Islet precursor cell (in vitro differentiated cells): Measurements from ENCODE around the gene SNX8.
A peak's percentile ranks its signal among the peaks of the same experiment; 100 is the strongest.
"Not testable (repeated sequence)": the region's sequence is repeated elsewhere in the genome, so short reads cannot be mapped to it uniquely, and the experiment has no call there.

Source experiments
- DNase-seq: peaks from one replicate; pipeline ENCODE4 v3.0.0-alpha.2; 2018

Gene SNX8

DNA sequence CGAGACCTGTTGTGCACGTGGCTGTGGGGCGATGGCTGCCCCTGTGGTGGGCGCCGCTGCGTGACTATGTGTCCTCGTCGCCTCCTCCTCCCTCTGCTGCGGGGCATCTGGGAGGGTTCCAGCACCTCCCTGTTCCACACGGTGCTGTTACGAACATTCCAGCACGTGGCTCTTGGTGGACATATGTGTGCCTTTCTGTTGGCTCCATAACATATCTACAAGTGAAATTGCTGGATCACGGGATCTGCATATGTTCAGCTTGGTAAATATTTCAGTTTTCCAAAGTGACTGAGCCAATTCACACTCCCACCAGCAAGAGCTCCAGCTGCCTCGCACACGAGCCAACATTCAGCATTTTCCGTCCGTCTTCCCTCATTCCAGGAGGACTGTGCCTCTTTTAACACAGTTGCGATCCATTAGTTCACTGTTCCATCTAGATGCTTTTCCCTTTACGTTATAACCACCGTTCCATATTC lies 25.1 kb downstream of the SNX8 start:
- no peak for DNase-seq

DNA sequence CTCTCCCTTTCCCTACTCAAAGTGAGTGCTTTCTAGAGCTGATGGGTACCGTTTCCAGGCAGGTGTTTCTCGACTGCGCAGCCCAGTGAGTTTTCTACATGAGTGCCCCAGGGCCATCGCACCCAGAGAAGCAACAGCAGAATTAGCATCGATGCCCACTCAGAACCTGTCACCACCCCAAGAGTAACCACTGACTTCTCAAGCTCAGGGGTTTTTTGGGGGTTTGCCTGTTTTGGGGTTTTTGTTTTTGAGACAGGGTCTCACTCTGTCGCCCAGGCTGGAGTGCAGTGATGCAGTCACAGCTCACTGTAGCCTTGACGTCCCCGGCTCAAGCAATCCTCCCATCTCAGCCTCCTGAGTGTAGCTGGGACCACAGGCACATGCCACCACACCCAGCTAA lies 25.7 kb downstream of the SNX8 start:
- DNase-seq, result no peak

DNA sequence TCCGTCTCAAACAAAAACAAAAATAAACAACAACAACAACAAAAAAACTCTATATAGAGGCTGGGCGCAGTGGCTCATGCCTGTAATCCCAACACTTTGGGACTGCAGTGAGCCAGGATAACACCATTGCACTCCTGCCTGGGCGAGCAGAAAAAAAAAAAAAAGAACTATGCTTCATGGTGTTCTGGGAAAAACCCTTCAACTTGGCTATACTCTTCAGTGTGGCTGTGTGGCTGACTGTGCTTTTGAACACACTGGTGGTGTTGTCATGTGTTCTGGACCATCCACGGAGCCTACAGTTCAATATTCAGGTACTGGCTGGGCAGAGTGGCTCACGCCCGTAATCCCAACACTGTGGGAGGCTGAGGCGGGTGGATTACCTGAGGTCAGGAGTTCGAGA lies 26.5 kb downstream of the SNX8 start:
- DNase-seq, result no peak

DNA sequence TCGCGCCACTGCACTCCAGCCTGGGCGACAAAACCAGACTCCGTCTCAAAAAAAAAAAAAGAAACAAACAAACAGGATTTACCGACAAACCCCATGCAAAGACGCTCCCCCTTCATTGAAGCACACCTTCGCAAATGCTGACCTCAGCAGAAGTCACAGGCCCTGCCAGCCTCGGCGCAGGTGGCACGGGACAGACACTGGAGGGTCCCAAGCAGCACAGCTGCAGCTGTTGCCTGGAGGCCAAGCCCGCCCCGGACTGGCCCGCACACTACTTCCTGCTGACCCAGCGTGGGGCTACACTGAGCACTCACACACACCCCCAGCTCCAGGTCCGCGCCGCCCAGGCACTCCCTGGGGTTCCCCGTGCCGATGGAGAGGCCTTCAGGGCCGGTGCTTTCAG lies 31.2 kb downstream of the SNX8 start:
- no peak for DNase-seq

DNA sequence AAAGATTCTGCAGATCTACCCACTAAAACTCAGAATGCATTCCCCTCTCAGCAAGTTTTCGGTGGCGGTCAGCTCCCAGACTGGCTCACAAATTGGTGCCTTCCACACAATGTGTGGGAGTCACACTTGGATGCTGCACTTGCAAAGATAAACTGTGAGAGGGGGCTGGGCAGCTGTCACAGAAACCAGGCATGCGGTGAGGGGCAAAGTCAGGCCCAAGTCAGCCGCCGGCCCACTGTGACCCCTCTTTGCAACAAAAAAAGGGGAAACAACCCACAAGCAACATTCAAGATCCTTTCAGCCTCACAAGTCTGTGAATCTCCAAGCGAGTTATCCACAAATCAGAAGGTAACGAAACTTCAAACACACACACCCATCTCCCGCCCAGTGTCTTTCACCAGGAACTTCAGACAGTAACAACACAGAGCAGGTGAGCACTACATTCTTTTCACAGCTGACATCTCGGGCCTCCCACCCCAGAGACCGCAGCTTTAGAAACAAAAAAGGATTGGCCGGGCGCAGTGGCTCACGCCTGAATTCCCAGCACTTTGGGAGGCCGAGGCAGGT lies 32.0 kb downstream of the SNX8 start:
- DNase-seq, result no peak

DNA sequence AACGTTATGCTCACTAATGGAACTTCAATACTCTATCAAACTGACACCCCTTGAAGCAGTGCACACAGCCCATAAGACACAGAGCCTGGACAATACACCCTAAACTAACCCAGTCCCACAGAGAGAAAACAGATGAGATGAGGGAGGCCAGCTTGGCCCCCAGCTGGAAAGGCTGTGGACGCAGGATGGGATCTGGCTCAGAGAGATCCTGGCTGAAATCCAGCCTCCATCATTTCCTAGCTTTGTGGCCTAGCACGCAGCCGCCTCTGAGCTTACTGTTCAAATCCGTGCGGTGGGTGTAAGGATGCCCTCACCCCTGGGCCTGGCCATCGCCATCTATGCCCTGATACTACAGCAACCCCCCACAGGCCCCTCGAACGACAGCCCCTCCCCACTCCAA lies 32.7 kb downstream of the SNX8 start:
- DNase-seq, result no peak

DNA sequence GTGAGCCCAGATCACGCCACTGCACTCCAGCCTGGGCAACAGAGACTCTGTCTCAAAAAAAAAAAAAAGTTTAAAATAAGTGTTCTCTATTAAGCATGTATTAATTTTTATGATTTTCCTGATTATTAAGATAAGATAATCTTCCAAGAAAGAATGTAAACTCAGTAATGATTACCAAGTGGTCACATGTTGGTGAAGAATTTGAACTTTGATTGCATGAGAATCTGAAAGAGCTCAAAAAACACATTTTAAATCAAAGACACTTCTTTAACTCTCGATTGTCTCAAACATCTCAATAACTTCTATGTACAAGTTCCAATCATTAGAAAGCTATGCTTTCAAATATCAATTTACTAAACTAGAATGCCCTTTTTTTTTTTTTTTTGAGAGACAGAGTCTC lies 33.8 kb downstream of the SNX8 start:
- no peak for DNase-seq

DNA sequence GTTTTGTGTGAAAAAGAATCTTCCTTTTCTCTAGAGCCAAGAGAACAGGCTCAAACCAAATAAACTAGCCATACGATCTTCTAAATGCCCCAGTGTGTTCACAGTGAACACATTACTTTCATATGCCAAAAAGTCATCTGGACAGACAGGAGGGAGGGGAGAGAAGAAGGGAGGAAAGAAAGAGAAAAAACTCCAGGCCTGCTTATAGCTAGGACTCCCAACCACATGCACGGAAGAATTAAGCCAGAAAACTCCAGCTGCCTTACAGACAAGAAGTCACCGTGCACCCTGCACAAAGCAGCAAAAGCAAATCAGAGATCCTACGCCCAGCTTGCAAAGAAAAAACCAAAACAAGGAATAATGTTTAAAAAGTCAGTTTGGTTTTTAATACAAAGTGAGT lies 34.3 kb downstream of the SNX8 start:
- no peak for DNase-seq

DNA sequence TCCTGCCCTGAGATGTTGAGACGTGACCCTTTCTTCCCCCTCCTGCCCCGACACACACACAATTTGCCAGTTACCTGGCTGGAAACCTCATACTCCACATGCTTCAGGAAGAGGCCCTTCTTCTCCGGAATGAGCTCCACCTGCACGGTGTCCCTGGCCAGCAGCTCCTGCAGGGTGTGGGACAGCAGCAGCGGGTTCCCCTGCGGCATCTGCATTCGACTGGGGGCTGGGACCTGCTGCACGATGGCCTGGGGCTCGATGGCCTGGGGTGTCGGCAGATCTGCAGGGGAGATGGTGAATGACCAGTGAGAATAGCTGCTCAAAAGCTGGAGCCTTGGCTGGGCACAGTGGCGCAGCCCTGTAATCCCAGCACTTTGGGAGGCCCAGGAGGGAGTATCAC lies 36.2 kb downstream of the SNX8 start:
- no peak for DNase-seq

DNA sequence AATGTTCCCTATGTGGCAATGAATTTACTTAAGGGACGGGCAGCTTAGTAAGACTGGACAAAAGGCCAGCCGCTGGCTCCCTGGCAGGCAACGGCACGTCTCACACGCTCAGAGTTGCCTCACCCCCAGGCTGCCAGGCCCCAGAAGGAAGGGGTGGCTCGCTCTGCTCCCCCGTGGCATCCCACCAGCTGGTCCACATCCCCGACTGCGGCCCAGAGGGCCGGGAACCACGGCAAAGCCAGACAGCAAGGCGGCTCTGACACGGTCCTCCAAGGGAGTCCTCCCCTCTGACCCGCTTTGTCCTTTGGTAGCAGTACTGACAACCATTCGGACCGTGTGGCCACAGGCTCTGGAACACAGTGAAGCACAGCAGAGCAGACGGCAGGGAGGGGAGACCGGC lies 38.1 kb downstream of the SNX8 start:
- no peak for DNase-seq

DNA sequence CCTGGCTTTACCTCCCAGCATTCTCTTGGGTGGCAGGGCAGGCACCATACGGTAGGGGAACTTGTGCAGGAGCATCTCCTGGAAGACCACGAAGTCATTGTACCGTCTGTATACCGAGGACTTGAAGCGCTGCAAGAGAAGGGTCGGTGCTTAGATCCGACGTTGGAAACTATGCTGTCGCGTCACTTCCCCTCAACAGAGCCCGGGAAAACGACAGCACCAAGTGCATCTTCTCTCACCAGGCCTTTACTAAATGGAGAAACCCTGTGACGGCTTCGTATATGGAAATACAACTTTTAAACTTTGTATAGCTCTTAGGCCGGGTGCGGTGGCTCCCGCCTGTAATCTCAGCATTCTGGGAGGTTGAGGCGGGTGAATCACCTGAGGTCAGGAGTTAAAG lies 39.1 kb downstream of the SNX8 start:
- DNase-seq, result no peak

DNA sequence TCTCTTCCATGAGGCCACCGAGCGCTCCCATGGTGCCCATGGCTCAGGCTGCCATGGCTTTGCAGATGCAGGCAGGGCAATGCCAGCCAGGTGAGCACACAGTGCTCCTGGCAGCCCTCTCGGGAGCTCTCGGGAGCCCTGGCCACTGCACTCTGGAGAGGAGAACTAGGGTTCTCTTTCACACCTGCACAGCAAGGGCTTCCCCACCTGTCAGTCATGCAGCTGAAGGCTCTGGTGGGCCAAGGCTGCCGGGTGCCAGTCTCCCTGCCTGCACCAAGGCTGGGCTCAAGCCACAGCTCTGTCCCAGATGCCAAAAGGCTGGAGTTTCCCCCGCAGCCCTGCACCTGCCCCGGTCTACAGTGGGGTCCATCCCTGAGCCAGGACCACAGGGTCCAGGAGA lies 39.6 kb downstream of the SNX8 start:
- DNase-seq, result no peak

DNA sequence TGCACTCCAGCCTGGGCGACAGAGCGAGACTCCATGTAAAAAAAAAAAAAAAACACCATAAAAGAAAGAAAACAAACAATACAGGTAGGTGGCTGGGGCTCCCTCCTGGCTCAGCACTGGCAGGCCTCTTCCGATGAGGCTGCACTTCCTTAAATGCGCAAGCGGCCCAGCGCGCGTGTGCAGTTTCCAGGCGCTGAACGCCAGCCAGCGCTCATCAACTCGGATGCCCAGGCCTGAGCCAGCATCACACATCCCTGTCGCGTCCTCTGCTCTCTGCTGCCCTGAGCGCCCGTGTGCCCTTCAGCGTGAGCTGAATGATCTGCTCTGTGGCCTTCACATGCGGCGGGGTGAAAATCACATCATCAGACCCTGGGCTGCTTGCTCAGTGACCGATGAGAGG lies 40.4 kb downstream of the SNX8 start:
- no peak for DNase-seq

DNA sequence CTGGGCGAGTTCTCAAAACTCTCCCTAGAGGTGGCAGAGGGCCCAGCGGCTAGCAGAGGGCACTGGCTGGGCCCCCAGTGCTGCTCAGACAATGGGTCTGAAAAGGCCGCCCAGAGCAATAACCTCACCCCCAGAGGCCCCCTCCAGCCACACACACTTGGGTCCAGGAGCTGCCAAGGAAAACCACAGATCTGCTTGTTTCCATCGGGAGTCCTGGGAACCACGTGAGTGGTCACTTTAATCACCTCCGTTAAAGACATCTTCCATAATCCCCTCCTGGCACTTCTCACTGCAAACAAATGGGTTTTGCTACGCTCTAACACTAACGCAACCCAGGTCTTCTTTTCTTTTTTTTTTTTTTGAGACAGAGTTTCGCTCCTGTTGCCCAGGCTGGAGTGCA lies 42.2 kb downstream of the SNX8 start:
- DNase-seq, result no peak

DNA sequence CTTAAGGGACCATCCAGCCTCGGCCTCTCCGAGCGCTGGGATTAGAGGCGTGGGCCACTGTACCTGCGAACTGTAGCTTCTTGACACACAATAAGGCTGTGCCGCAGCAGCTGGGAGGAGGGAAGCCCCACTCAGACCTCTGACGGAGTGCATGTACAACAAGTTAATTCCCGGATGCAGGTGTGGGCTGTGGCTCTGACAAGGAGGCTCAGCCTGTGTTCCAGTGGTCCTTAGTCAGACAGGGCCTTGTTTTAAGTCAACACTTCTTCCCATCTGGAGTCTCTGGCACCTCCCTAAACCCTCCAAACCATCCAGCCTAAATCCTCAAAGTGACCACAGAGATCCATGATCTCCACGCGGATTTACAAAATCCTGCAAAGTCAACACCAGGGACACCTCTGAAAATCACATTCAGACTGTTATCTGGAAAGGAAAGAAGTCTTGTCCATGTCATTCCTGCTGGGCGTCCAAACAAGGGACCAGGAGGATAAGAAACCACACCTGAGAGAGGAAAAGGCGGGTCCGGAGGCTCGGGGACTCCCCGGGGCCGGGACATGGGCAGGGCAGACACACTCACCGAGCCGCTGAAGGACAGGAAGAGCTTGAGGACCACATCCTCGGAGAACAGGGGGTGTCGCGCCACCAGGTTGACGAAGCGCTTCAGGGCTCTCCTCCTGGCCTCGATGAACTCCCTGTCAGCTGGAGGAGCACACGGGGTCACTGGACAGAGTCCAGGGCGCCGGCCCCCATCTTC lies 42.8 kb downstream of the SNX8 start:
- no peak for DNase-seq

DNA sequence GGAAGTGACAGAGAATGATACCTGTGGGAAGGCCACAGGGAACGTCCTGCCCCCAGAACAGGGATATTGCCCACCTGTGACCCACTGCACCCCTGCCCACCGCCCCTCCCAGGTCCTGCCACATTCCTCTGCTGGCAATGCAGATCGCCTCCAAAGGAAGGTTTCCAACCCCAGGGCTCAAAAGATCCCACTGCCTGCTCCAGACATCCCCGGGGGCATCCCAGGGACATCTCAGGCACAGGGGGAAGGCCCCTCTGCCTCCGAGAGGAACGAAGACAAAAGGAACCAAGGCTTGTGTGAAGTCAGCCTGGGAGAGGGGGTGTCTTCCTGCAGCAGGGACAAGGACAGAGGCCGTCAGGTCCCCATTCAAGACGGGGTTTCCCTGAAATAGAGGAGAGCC lies 43.7 kb downstream of the SNX8 start:
- DNase-seq, result no peak

DNA sequence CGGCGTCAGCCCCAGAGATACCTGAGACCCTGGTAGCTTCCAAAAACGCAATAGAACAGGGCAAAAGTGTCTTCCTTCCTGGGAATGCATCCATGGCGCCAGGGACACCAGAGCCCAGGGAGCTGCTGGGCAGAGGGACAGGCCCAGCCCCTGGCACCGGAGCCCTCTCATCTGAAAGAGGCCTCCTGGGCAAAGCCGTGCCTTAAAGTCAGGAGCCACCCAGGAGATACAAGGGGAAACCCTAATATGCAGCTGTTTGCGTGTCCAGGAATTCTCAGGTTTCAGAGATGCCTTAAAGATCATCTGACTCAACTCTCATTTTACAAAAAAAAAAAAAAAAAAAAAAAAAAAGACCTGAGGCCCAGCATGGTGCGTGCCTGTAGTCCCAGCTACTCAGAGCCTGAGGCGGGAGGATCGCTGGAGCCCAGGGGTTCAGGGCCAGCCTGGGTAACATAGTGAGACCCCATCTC lies 44.2 kb downstream of the SNX8 start:
- DNase-seq, result no peak

DNA sequence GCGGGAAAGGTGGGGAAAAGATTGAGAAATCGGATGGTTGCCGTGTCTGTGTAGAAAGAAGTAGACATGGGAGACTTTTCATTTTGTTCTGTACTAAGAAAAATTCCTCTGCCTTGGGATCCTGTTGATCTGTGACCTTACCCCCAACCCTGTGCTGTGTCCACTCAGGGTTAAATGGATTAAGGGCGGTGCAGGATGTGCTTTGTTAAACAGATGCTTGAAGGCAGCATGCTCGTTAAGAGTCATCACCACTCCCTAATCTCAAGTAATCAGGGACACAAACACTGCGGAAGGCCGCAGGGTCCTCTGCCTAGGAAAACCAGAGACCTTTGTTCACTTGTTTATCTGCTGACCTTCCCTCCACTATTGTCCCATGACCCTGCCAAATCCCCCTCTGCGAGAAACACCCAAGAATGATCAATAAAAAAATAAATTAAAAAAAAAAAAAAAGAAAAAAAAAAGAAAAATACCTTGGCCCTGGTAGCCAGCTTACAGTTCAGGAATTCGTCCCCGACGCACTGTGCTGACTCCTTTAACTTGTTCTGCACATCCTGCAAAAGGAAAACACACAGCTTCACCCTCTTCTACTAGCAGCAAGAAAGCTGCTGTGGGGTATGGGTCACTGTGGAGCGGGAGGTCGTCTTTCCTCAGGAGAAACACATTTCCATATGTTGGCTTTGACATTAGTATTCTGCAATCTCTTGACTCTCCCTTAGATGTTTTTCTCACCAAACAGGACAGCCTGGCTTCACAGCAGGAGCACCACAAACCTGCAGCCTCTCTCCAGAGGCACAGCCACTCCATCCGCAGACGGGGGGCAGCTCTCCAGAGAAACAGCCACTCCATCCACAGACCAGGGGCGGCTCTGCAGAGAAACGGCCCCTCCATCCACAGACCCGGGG lies 44.9 kb downstream of the SNX8 start:
- DNase-seq, result not testable (repeated sequence)

DNA sequence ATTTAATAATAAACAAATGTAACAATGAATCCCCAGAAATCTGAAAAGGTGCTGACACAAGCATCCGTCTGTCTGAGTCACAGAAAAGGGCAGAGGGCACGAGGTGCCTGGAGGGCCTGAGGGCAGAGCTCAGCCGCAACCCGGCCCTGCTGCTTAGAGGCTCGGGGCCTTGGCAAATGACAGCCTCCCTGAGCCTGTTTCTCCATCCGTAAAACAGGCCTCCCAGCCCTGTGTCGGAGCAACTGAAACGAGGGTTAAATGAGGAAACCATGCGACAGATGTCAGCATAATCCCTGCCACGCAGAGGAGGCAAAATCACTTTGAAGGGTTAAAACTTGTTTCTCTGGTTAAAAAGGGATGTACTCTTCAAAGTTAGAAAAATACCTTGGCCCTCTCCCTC lies 47.3 kb downstream of the SNX8 start:
- DNase-seq, result peak; percentile 81

DNA sequence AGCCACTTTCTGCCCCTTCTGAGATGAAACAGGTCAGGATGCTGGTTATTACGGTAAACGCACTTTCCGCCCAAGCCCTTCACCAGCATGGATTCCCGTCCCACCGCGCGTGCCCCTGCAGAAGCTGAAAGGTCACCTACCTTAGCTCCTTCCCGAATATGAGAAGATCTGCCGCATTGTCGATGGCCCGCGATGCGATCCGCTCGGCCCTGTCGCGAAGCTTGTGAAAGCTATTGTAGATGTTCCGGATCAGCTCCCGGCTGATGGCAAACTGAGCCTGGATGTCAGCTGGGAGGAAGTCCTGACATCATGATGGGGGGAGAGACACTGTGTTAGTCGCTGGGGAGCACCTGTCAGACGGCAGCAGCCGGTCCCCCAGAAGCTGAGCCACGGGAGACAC lies 50.1 kb downstream of the SNX8 start:
- no peak for DNase-seq

DNA sequence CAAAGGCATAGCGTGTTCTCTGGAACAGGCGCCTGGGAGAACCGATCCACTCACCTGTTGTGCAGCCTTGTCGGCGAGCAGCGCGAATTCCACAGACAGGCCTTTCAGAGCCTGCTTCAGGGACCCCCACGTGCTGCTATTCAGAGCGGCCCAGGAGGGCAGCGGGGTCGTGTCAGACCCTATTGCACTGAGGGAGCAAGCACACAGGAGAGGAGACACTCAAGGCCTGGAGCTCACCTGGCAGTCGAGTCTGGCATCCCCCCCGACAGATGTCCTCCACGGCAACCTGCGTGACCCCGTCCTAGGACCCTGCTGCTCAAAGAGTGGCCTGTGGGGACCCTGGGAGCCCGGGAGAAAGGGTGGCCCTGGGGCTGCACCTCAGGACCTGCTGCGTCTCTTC lies 51.1 kb downstream of the SNX8 start:
- no peak for DNase-seq

DNA sequence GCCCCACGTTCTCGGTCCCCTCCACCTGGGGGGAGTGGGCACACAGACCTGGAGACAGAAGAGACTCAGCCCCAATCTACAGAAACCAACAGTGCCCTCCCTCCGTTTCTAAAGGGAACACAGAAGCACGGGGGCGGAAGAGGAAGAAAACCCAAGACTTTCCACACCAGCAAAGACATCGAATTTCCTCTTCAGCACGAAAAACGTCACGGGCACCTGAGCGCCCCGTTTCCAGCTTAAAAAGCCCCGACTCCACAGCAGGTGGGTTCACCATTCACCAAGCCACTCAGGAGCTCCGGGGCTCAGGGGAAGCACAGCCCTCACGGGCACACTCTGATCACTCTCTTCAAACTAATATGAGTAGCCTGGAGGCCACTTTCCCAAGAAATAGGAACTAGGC lies 52.6 kb downstream of the SNX8 start:
- no peak for DNase-seq

DNA sequence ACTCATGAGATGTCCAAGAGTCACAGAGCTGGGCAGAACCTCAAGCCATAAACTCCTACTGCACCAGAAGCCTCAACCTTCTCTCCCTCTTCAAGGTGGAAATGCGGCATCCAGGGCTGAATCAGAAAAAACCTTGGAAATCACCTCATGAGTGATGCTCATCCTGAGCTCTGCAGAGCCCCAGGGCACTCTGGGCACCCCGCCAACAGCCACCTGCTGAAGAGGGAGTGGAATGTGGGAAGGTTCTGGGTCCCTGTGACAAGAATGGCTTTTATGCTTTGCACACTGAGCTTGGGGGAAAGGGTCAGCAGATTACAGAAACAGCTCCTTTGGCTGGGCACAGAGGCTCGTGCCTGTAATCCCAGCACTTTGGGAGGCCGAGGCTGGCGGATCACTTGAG lies 53.4 kb downstream of the SNX8 start:
- DNase-seq, result no peak

DNA sequence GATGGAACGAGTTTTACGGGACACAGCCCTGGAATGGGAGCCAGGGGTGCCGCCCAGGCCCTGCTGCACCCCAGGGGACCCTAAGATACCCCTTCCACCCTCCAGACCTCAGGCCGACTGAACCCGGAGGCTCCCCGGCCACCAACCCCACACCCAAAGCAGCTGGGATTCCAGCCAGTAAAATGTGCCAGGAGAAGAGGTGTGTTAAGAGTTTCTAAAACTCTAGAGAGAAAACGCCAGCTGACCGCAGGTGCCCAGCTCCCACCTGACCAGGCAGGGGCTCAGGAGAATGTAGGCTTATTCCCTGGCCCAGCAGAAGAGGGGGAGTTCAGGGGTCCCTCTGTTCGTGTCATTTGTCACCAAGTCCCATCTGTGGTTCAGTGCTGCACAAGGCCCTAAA lies 54.8 kb downstream of the SNX8 start:
- DNase-seq, result no peak
